Spleen (tissue), 7 donors: Measurements from ENCODE around the gene PIK3CG.

Experiments used
- CTCF ChIP-seq, 11 experiments: fragments of 200-600 bp in 7 of 11; fragments of 450-650 bp in 4 of 11; sonication (generic) in 4 of 11; IDR thresholded peaks in 8 of 11; conservative IDR thresholded peaks in 3 of 11; 1 replicate in 7 of 11; 2 replicates in 4 of 11; pipeline versions ENCODE4 v1.4.0 to v1.8.0; 2016 to 2021; ENCODE audit warnings: antibody characterized with exemption in 11 of 11, inconsistent platforms in 4 of 11, mild to moderate bottlenecking in 1 of 11
- POLR2A ChIP-seq, 3 donors: fragments of 450-650 bp; IDR thresholded peaks; one replicate each; pipeline ENCODE4 v1.5.1; 2017; ENCODE audit warnings: antibody characterized with exemption in 3 of 3, mild to moderate bottlenecking in 1 of 3
- POLR2AphosphoS5 ChIP-seq, 3 donors: sonication (generic); formaldehyde crosslinking; IDR thresholded peaks; one replicate each; pipeline ENCODE4 v1.5.1; 2017; ENCODE audit warnings: antibody characterized with exemption in 3 of 3
- donor health status: DM: no; HTN: no; CAD: no; lungs with moderate emphysema.
- donor health status: DM: no; HTN: no; CAD: no.
- donor health status: DM: no; HTN: no; CAD: no.

DNA sequence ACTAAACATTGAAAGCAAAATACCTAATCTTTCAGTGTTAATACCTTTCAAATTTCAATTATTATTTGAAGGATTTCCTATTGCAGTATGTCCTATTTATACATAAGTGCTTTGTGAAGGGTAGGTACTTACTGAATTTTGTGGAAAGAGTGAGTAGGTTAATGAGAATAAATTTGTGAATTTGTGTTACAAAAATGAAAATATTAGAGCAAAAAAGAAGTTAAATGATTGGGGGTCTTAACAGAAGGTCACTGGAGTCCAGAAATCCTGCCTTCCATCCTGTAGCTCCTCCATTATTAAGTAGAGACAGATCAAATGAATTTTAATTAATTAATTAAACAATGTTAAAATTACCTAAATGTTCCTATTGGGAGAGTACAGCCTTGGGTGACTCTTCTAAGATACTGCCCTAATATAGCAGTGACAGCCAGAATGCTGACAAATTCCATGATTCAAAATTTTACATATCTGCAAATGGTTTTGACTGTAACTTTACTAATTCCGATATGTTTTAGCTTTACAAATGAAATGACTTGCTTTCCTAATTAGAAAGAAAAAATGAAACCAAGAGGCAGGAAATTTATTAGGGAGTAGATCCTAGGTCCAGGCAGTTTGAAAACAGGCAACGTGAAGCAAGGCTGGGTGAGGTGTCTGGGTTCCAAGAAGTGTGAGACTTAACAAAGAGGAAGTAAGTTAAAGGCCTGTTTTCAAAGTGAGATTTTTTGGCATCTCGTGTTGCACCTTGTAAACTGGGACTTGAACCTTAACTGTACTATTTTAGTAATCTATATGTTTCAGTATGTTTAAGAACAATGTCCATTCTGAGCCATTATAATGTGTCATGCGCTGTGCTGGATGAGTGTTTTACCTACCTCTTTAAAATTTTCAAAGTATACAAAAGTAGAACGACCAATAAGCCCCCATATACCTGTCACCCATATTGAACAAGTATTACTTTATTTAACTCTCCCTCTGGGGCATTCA, 1.5 kb downstream of the PIK3CG start:
- no peak for TF ChIP-seq CTCF (IDR thresholded peaks at IDR 0.05 in 8 of 11, conservative IDR thresholded peaks at IDR 0.05 in 3 of 11)
- no peak for TF ChIP-seq POLR2A (IDR thresholded peaks at IDR 0.05)
- TF ChIP-seq POLR2AphosphoS5 (IDR thresholded peaks at IDR 0.05) = no peak
